Ishikawa (cell line): ENCODE results near the gene MGAT5B.

ENCODE experiments used
- CEBPB ChIP-seq: IDR thresholded peaks from 2 replicates; pipeline ENCODE4 v1.6.1; 2012
- CREB1 ChIP-seq: IDR thresholded peaks from 2 replicates; pipeline ENCODE4 v1.6.1; 2012; ENCODE audit warnings: low read depth
- EGR1 ChIP-seq: IDR thresholded peaks from 2 replicates; pipeline ENCODE4 v1.6.1; 2012
- EP300 ChIP-seq: IDR thresholded peaks from 2 replicates; pipeline ENCODE4 v1.6.1; 2012; ENCODE audit warnings: borderline replicate concordance
- FOXM1 ChIP-seq: IDR thresholded peaks from 2 replicates; pipeline ENCODE4 v1.6.1; 2012; ENCODE audit warnings: low read depth, borderline replicate concordance
- MAX ChIP-seq: IDR thresholded peaks from 2 replicates; pipeline ENCODE4 v1.6.1; 2012
- NFIC ChIP-seq: IDR thresholded peaks from 2 replicates; pipeline ENCODE4 v1.6.1; 2012
- RAD21 ChIP-seq: IDR thresholded peaks from 2 replicates; pipeline ENCODE4 v1.6.1; 2012; ENCODE audit warnings: low read depth
- TAF1 ChIP-seq: IDR thresholded peaks from 2 replicates; pipeline ENCODE4 v1.6.1; 2012; ENCODE audit warnings: low read depth, mild to moderate bottlenecking
- TCF12 ChIP-seq: IDR thresholded peaks from 2 replicates; pipeline ENCODE4 v1.6.1; 2012; ENCODE audit warnings: low read depth
- TEAD4 ChIP-seq: IDR thresholded peaks from 2 replicates; pipeline ENCODE4 v1.6.1; 2012
- USF1 ChIP-seq: IDR thresholded peaks from 2 replicates; pipeline ENCODE4 v1.6.1; 2012
- YY1 ChIP-seq: IDR thresholded peaks from 2 replicates; pipeline ENCODE4 v1.6.1; 2012; ENCODE audit warnings: low read depth
- ZBTB7A ChIP-seq: IDR thresholded peaks from 2 replicates; pipeline ENCODE4 v1.6.1; 2012; ENCODE audit warnings: low read depth
- TF ChIP-seq, protein P1 (sequence below): IDR thresholded peaks from 2 replicates; pipeline ENCODE4 v1.6.1; 2012; ENCODE audit warnings: low read depth, mild to moderate bottlenecking

Gene MGAT5B

GRCh38 chr17:76943202-76943601, 75.0 kb downstream of the MGAT5B start:
- TF ChIP-seq EP300 (no peak), EGR1 (no peak), FOXM1 (no peak), MAX (no peak), TAF1 (no peak), USF1 (no peak), TCF12 (no peak), ZBTB7A (no peak), CEBPB (no peak), CREB1 (no peak), TEAD4 (no peak), RAD21 (no peak), YY1 (no peak), NFIC (no peak)
- TF ChIP-seq, protein P1, sequence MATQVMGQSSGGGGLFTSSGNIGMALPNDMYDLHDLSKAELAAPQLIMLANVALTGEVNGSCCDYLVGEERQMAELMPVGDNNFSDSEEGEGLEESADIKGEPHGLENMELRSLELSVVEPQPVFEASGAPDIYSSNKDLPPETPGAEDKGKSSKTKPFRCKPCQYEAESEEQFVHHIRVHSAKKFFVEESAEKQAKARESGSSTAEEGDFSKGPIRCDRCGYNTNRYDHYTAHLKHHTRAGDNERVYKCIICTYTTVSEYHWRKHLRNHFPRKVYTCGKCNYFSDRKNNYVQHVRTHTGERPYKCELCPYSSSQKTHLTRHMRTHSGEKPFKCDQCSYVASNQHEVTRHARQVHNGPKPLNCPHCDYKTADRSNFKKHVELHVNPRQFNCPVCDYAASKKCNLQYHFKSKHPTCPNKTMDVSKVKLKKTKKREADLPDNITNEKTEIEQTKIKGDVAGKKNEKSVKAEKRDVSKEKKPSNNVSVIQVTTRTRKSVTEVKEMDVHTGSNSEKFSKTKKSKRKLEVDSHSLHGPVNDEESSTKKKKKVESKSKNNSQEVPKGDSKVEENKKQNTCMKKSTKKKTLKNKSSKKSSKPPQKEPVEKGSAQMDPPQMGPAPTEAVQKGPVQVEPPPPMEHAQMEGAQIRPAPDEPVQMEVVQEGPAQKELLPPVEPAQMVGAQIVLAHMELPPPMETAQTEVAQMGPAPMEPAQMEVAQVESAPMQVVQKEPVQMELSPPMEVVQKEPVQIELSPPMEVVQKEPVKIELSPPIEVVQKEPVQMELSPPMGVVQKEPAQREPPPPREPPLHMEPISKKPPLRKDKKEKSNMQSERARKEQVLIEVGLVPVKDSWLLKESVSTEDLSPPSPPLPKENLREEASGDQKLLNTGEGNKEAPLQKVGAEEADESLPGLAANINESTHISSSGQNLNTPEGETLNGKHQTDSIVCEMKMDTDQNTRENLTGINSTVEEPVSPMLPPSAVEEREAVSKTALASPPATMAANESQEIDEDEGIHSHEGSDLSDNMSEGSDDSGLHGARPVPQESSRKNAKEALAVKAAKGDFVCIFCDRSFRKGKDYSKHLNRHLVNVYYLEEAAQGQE, result no peak

DNA sequence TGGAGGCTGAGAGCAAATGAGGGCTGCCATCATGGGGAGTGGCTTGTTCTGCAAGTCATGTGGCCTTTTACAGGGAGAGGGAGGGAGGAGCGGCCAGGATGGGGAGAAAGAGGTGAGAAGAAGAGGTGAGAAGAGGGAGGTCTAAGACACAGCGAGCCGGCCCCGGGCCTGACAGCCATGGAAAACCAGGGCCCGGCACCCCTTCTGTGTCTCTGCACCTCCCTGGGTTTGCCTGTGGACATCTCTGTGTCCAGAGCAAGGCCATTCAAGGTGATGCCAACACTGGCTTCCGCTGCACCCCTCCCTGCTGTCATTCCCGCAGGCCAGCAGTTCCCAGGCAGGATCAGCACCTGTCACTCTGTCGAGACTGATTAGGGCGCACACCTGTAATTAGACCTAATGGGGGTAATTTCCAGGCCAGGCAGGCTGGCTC, 75.6 kb downstream of the MGAT5B start:
- no peak for TF ChIP-seq CREB1
- no peak for TF ChIP-seq EGR1
- no peak for TF ChIP-seq TEAD4

DNA sequence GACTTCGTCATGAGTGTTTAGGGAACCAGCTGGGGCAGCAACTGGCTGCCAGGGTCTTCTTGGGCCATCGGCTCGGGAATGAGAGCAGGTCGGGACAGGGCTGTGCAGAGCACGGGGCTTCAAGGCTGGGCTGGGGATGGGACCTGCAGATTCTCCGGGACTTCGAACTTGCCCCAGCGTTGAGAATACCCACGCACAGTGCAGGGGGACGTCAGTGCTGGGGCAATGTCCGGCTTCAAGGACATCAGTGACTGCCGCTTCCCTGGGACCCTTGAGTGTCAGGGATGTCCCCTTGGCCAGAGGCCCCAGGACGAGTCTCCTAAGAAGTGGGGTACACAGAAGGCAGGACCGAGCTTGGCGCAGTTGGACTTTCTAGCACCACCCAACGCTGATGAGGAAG, 76.3 kb downstream of the MGAT5B start:
- TF ChIP-seq USF1, result no peak
- no peak for TF ChIP-seq TEAD4
- no peak for TF ChIP-seq EP300
- no peak for TF ChIP-seq CREB1
- TF ChIP-seq NFIC, result no peak
- TF ChIP-seq CEBPB, result no peak
- TF ChIP-seq TAF1, result no peak
- no peak for TF ChIP-seq RAD21
- TF ChIP-seq EGR1, result no peak
- TF ChIP-seq, protein P1, result no peak
- no peak for TF ChIP-seq MAX
- TF ChIP-seq FOXM1, result no peak
- no peak for TF ChIP-seq TCF12
- no peak for TF ChIP-seq ZBTB7A
- no peak for TF ChIP-seq YY1

GRCh38 chr17:76946111-76946771, 78.0 kb downstream of the MGAT5B start:
- TF ChIP-seq TAF1 (no peak), FOXM1 (no peak), TEAD4 (no peak), CEBPB (no peak), ZBTB7A (no peak), CREB1 (no peak), NFIC (no peak), EGR1 (no peak), USF1 (no peak)
- TF ChIP-seq, protein P1, result no peak

- TF ChIP-seq CEBPB (no peak), YY1 (no peak), CREB1 (no peak), RAD21 (no peak), EGR1 (no peak), TEAD4 (no peak), ZBTB7A (no peak), USF1 (no peak), EP300 (no peak), TAF1 (no peak), NFIC (no peak), FOXM1 (no peak)
- TF ChIP-seq, protein P1, result no peak
These were observed 78.5 kb downstream of the MGAT5B start for GRCh38 chr17:76946772-76947135.
